HAP-1 (cell line): ENCODE results near the gene THSD7B.
"Not testable (repeated sequence)": the region's sequence is repeated elsewhere in the genome, so short reads cannot be mapped to it uniquely, and the experiment has no call there.

Experiments
- DNase-seq, 2 experiments: peaks; one replicate each; pipeline ENCODE4 v3.0.0-alpha.2; 2016 to 2020; ENCODE audit warnings: low spot score in 2 of 2
- H3K27me3 ChIP-seq: fragments of 250-450 bp; sonication (Bioruptor Pico); 2 replicates; pipeline ENCODE4 v1.5.1; 2020; ENCODE audit warnings: low read depth, mild to moderate bottlenecking, moderate library complexity
- H3K36me3 ChIP-seq: fragments of 250-450 bp; sonication (Bioruptor Pico); replicated peaks from 2 replicates; pipeline ENCODE4 v1.5.1; 2020; ENCODE audit warnings: mild to moderate bottlenecking
- H3K4me1 ChIP-seq: fragments of 250-450 bp; sonication (Bioruptor Pico); 2 replicates; pipeline ENCODE4 v1.5.1; 2020; ENCODE audit warnings: mild to moderate bottlenecking
- H3K4me3 ChIP-seq: fragments of 250-450 bp; sonication (Bioruptor Pico); 2 replicates; pipeline ENCODE4 v1.5.1; 2020; ENCODE audit warnings: mild to moderate bottlenecking, moderate library complexity
- H3K9me3 ChIP-seq: fragments of 250-450 bp; sonication (Bioruptor Pico); 2 replicates; pipeline ENCODE4 v1.5.1; 2020; ENCODE audit warnings: mild to moderate bottlenecking, moderate library complexity
- in situ Hi-C: fragments of 300-500 bp; cut with MboI; formaldehyde crosslinking; loops from 3 replicates; pipeline ENCODE4 v1.14.3; 2020; ENCODE audit warnings: low sequenced_read_pairs, inconsistent platforms, mixed read lengths

The THSD7B gene

DNA sequence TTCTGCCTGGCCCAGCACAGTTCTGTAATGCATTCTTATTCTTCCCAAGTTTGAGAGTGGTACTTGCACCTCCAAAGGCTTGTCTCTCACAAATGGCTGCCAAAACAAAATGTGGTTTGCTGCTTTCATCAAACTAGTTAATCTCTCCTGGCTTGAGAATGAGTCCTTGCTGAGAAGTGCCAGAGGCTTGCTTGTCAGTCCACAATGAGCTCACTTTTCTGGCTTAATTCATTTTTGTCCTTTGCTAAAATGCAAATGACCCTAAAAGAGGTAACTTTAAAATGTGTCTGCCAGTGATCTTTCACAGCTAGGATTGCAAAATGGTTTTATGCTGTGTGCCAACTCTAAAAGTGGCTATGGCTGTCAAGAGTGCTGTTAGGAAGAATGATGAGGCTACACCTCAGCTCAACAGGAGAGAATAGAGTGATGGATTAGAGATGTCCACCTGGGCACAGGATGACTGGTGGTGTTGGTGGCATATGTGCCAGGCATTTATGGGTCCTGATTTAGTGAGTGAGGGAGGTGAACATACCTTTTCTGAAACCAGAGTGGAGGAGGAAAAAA, 907.7 kb downstream of the THSD7B start:
- Histone ChIP-seq H3K4me3 (no peak overlapping the region), H3K9me3 (no peaks in the 10 kb centered on the region), H3K36me3 (no peaks in the 10 kb centered on the region), H3K4me1 (no peaks in the 10 kb centered on the region), H3K27me3 (no peaks in the 10 kb centered on the region)
- in situ Hi-C loops = no loop called here
- DNase-seq = no peak

DNA sequence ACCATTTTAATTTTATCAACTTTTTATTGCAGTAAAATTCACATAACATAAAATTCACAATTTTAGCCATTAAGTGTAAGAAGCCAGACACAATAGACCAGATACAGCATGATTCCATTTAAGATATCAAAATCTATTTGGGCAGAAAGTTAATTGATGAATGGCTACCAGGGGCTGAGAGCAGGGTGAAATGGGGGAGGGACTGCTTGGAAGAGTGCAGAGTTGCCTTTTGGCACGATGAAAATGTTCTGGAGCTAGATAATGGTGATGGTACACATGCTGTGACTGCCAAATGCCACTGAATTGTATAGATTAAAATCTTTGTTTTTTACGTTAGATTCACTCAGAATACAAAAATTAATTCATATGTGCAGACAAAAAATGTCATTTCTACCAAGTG, 909.6 kb downstream of the THSD7B start:
- no peaks in the 10 kb centered on the region for H3K4me1 ChIP-seq
- H3K9me3 ChIP-seq = no peaks in the 10 kb centered on the region
- no peak overlapping the region for H3K4me3 ChIP-seq
- in situ Hi-C loops = no loop called here
- no peaks in the 10 kb centered on the region for H3K36me3 ChIP-seq
- DNase-seq = no peak
- no peaks in the 10 kb centered on the region for H3K27me3 ChIP-seq

DNA sequence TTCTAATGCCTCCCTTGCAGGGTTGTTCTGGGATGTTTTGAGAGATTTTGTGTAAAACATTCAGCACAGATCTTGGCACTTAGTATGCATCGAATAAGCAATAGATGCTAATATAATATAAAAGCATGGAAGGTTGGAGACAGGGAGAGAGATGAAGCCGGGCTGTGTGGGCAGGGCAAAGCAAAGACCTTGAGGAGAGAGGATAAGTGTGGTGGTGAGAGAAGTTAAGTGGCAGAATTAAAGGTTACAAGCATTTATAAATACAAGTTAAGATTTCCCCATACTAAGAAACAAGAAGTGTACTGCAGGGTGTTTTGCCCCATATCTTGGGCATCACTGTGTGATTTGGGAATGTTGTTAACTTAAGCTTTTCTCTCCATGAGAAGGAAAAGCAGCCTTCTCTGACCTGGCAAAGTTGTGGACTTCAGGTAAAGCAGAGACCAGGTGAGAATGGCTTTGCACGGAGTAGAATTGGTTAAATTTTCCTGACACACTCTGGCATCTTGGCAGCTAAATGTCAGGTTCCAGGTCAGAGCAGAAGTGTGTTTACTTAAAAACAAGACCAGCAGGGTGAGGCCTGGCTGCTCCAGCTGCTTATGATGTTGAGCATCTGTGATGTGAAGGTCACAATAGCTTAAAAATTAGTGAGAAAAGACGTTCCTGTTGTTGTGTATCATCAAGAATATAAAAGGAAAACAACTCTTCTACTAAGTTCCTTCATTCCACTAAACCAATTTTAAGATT, 910.4 kb downstream of the THSD7B start:
- in situ Hi-C loops = no loop called here
- no peak for DNase-seq
- H3K4me1 ChIP-seq = no peaks in the 10 kb centered on the region
- no peaks in the 10 kb centered on the region for H3K36me3 ChIP-seq
- H3K9me3 ChIP-seq = no peaks in the 10 kb centered on the region
- no peaks in the 10 kb centered on the region for H3K27me3 ChIP-seq
- H3K4me3 ChIP-seq = no peak overlapping the region

DNA sequence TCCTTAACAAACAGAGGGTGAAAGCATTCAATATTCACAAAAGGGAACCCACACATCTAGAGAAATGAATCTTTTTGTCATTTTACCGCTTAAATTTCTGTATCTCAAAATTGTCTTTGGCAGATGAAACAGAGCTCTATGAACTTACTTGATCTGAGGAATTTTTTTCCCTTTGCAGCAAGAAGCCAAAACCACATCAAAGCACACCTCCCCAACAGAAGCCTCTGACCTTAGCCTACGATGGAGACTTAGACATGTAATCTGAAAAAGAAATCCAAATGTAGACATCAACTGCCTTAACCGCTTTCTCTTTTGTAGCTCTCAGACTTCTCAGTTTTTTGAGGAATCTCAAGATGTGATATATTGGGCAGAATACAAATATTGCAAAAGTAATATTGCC, 911.0 kb downstream of the THSD7B start:
- in situ Hi-C loops = no loop called here
- no peaks in the 10 kb centered on the region for H3K9me3 ChIP-seq
- no peaks in the 10 kb centered on the region for H3K36me3 ChIP-seq
- no peaks in the 10 kb centered on the region for H3K27me3 ChIP-seq
- H3K4me3 ChIP-seq = no peak overlapping the region
- no peak for DNase-seq
- 0 out of 2 replicates have a peak, but pooled peaks cover 4% of the 10 kb centered on the region for H3K4me1 ChIP-seq

DNA sequence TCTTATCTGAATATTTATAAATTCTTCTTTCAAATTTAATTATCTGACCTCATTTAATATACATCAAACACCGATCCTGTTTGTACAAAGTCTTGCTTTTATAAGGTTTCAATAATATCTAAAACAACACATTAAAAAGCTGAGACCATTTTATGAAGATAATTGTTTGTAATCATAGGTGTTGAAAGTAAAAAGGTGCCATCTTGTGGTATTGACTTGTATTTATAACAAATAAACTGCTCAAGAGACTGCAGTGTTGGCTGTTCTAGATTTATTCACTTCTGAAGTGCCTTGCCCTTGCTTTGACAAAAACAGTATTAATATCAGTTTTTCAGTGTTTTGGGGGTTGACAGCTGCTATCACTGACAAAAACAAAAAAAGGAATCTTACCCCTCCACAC, 912.1 kb downstream of the THSD7B start:
- Histone ChIP-seq H3K9me3 (no peaks in the 10 kb centered on the region), H3K27me3 (no peaks in the 10 kb centered on the region), H3K4me1 (0 out of 2 replicates have a peak, but pooled peaks cover 4% of the 10 kb centered on the region), H3K4me3 (no peak overlapping the region), H3K36me3 (no peaks in the 10 kb centered on the region)
- in situ Hi-C loops = no loop called here
- DNase-seq = no peak

DNA sequence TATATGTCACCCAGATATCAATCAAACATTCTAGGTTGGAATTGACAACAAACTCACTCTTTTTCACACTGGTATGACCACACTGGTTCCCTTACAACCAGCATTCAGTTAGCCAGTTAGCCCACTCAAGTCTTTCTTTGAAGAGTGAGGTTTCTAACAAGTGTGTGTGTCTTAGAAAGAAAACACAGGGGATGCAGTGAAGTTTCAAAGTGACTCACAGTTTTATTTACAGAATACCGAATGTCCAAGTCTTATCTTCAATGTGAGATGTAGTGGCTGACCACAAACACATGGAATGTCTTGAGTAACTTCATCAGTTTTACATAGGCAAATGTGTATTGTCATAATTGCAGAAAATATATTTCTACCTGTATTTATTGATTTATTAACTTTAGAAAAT, 924.2 kb downstream of the THSD7B start:
- peaks cover 10% of the 10 kb centered on the region for H3K4me1 ChIP-seq
- no peak for DNase-seq
- peaks cover 5% of the 10 kb centered on the region; the same call in 1 of the 2 replicates for H3K9me3 ChIP-seq
- in situ Hi-C loops = no loop called here
- no peak overlapping the region for H3K4me3 ChIP-seq
- no peaks in the 10 kb centered on the region for H3K27me3 ChIP-seq
- H3K36me3 ChIP-seq = no peaks in the 10 kb centered on the region

DNA sequence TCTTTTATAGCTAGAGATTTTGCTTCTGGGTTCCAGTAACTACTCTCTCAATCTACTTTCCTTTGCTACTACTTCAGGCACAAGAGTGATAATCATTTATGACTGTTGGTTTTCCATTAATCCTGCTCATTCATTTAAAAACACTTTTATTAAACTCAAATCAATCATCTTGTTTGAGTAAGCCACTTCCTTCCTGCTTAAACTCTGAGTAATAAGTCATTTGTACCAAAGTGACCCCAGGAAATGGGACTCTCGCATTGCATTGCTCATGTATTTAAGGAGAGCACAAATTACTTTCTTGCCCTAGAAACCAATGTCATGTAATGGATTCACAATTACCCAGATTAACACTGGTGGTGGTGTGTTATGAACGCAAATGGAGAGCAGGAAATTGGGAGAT, 928.2 kb downstream of the THSD7B start:
- in situ Hi-C loops = no loop called here
- no peaks in the 10 kb centered on the region for H3K27me3 ChIP-seq
- no peaks in the 10 kb centered on the region for H3K36me3 ChIP-seq
- DNase-seq = no peak
- no peak overlapping the region for H3K4me3 ChIP-seq
- peaks cover 9% of the 10 kb centered on the region for H3K4me1 ChIP-seq
- H3K9me3 ChIP-seq = peaks cover 5% of the 10 kb centered on the region; the same call in 1 of the 2 replicates

DNA sequence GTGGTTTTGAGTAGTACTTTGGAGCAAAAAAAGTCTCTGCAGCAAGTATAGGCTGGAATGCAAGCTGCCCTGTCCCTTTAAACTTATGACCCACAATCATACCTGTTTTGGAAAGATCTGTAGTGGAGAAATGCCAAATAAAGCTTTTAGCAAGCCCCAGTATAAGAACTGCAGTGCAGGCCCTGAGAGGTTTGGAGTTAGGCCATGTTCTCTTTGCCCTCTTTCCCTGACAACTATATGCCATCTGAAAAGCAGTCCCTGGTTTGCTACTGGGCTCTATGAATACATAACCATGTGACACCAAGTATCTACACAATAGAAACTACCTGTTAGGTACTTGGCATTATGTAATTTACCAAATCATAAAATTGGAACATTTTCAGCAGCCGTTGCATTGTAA, 931.6 kb downstream of the THSD7B start:
- H3K4me1 ChIP-seq = no peaks in the 10 kb centered on the region
- no peaks in the 10 kb centered on the region for H3K27me3 ChIP-seq
- H3K36me3 ChIP-seq = no peaks in the 10 kb centered on the region
- H3K9me3 ChIP-seq = no peaks in the 10 kb centered on the region
- no peak overlapping the region for H3K4me3 ChIP-seq
- in situ Hi-C loops = no loop called here
- DNase-seq = no peak

DNA sequence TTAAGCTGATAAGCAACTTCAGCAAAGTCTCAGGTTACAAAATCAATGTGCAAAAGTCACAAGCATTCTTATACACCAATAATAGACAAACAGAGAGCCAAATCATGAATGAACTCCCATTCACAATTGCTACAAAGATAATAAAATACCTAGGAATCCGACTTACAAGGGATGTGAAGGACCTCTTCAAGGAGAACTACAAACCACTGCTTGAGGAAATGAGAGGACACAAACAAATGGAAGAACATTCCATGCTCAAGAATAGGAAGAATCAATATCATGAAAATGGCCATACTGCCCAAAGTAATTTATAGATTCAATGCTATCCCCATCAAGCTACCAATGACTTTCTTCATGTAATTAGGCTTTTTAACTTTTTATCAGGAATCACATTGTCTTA, 934.9 kb downstream of the THSD7B start:
- in situ Hi-C loops, H3K9me3 ChIP-seq, H3K36me3 ChIP-seq, H3K4me3 ChIP-seq, H3K27me3 ChIP-seq, DNase-seq, H3K4me1 ChIP-seq: not testable (repeated sequence)

DNA sequence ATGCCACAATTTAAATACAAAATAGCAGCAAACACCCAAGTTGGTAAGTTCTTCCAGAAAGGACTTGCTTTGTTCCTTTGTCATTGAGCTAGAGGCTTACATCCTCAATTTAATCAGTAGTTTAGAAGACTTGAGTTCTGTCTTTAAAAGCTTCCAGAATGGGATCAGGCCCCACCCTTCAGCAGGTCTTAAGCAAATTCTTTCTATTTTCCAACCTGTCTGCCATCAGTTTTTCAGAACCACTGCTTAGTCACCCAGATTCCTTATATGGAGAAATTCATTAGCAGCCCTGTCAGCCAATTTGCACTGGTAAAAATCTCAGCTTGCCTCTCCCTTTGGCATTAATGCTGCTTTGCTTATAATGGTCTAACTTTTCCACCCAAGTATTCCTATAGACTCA, 935.3 kb downstream of the THSD7B start:
- no peak for DNase-seq
- no peaks in the 10 kb centered on the region for H3K36me3 ChIP-seq
- no peaks in the 10 kb centered on the region for H3K27me3 ChIP-seq
- H3K4me3 ChIP-seq = no peak overlapping the region
- H3K4me1 ChIP-seq = no peaks in the 10 kb centered on the region
- in situ Hi-C loops = no loop called here
- no peaks in the 10 kb centered on the region for H3K9me3 ChIP-seq

DNA sequence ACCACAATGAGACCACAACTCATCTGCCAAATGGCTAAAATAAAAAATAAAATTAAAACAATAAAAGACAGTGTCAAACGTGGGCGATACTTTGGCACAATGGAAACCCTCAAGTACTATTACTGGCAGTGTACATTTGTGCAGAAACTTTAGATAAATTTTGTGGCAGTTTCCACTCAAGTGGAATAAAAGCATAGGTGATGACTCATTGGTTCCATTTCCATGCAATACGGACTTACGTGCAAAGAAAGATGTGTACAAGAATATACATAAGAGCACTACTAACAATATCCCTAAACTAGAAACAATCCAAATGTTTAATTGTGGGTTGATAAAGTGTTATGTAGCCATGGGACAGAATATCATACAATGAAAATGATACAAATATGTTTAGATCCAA, 940.0 kb downstream of the THSD7B start:
- H3K4me1 ChIP-seq = no peaks in the 10 kb centered on the region
- no peaks in the 10 kb centered on the region for H3K36me3 ChIP-seq
- no peaks in the 10 kb centered on the region for H3K27me3 ChIP-seq
- H3K4me3 ChIP-seq = no peak overlapping the region
- no peak for DNase-seq
- no peaks in the 10 kb centered on the region for H3K9me3 ChIP-seq
- in situ Hi-C loops = no loop called here

DNA sequence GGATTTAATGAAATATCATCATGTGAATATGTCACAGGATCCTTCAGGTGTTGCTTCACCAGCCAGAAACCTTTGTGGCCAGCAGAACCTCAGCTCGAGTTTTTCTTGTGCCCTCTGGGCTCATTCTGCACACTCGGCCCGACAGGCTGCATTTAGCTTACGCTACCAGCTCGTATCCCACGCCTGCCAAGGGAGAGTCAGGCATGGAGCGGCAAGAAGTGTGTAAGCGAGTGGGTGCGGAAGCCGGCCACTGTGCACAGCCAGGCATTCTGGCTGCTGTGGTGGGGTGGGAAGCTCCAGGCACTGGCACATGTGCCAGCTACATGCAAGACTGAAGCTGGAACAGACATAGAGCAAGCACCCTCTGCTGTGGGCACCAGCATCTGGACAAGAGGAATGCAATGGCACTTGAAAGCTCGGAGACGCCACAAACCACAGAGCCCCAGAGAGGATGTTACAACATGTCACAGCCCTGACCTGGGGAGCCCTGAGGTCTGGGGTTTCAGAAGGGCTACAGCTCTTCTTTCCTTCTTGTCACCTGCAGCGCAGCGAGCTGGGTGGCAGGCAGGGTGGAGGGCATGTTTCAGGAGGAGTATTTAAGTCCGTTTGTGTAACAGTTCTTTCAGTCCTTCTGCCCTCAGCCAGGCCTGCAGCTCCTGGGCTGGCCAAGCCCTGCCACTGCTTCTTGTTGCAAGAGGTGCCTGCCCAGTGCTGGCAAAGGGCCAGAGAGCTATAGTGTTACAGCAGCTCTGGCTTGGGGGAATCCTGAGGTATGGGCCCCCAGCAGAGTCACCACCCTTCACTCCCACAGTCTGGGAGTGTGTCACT, 941.7 kb downstream of the THSD7B start:
- Histone ChIP-seq H3K4me3 (no peak overlapping the region), H3K27me3 (no peaks in the 10 kb centered on the region), H3K4me1 (no peaks in the 10 kb centered on the region), H3K9me3 (no peaks in the 10 kb centered on the region), H3K36me3 (no peaks in the 10 kb centered on the region)
- DNase-seq = no peak
- in situ Hi-C loops = no loop called here

DNA sequence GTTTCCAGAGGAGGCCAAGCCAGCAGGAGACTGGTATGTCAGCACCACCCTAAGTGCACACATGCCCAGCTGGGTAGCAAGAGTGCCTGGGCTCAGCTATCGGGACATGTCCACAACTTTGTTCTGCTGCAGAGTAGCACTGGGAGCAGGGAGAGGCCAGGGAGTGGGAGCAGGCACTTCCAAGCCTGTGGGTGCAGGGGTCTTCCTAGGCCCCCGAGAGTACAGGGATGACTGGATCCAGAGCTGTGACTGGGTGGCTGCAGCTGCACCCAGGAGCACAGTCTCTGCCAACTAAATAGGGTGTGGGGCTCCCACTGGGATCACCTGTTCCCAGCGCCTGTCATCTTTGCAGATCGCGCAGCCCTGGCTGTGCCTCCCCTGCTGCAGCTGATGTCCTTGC, 943.0 kb downstream of the THSD7B start:
- no peaks in the 10 kb centered on the region for H3K4me1 ChIP-seq
- in situ Hi-C loops = no loop called here
- H3K36me3 ChIP-seq = no peaks in the 10 kb centered on the region
- no peaks in the 10 kb centered on the region for H3K27me3 ChIP-seq
- H3K4me3 ChIP-seq = no peak overlapping the region
- H3K9me3 ChIP-seq = no peaks in the 10 kb centered on the region
- DNase-seq = no peak

DNA sequence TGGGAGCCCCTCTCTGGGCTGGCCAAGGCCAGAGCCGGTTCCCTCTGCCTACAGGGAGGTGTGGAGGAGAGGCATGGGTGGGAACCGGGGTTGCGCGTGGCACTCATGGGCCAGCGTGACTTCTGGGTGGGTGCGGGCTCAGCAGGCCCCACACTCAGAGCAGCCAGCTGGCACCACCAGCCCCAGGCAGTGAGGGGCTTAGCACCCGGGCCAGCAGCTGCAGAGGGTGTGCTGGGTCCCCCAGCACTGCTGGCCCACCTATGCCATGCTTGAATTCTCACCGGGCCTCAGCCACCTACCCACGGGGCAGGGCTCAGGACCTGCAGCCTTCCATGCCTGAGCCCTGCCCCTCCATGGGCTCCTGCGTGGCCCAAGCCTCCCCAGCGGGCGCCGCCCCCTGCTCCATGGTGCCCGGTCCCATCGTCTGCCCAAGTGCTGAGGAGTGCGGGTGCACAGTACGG, 950.4 kb downstream of the THSD7B start:
- Histone ChIP-seq H3K4me3 (no peak overlapping the region), H3K27me3 (no peaks in the 10 kb centered on the region), H3K36me3 (no peaks in the 10 kb centered on the region), H3K4me1 (no peaks in the 10 kb centered on the region), H3K9me3 (0 out of 2 replicates have a peak, but pooled peaks cover 2% of the 10 kb centered on the region)
- DNase-seq = no peak
- in situ Hi-C loops = no loop called here
